Right hindlimb (tissue), 1 donor: ENCODE measurements around the gene DENND2A.
"Not testable (repeated sequence)": the region's sequence is repeated elsewhere in the genome, so short reads cannot be mapped to it uniquely, and the experiment has no call there.

ENCODE experiments used
- DNase-seq: peaks from one replicate; pipeline ENCODE4 v3.0.0-alpha.2; 2018

The DENND2A gene

DNA sequence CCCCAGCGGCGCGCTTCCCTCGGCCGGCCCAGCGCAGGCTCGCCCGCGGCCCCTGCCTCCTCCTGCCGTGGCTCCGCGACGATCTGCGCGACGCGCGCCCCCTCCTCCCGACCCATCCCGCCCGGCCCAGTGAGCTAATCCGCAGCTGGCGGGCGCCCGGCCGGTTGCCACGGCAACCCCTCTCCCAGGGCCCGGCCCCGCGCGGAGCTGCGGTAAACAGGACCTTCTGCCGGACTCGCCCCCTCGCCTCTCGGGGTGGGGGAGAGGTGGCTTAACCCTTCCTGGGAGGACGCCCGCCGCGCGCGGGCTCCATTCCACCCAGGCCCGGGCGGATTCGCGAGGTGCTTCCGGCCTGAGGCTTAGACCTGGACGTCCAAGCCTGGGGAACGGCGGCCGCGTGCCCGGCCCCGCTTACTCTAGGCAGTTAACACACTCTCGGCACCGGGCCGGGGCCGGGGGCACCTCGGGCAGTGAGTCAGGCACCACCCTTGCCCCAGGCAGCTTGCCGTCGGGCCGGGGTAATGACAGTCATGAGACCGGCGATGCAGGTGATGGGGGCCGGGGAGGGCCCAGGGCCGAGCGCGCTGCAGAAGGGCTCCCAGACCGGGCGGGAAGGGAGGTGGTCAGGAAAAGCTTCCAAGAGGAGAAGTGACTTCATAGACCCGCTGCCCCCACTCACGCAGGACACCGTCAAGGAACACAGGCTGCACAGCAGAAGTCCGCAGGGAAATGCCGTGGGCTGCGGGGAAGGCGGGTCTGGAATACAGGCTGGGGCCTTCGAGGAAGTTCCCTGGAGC lies at the start of gene DENND2A:
Gene DENND2A, minus strand, starts transcription at position 87 of the 797 bp plus-strand sequence. CDS start 38,416 bp downstream, outside the sequence.
- DNase-seq = peak; percentile 94

DNA sequence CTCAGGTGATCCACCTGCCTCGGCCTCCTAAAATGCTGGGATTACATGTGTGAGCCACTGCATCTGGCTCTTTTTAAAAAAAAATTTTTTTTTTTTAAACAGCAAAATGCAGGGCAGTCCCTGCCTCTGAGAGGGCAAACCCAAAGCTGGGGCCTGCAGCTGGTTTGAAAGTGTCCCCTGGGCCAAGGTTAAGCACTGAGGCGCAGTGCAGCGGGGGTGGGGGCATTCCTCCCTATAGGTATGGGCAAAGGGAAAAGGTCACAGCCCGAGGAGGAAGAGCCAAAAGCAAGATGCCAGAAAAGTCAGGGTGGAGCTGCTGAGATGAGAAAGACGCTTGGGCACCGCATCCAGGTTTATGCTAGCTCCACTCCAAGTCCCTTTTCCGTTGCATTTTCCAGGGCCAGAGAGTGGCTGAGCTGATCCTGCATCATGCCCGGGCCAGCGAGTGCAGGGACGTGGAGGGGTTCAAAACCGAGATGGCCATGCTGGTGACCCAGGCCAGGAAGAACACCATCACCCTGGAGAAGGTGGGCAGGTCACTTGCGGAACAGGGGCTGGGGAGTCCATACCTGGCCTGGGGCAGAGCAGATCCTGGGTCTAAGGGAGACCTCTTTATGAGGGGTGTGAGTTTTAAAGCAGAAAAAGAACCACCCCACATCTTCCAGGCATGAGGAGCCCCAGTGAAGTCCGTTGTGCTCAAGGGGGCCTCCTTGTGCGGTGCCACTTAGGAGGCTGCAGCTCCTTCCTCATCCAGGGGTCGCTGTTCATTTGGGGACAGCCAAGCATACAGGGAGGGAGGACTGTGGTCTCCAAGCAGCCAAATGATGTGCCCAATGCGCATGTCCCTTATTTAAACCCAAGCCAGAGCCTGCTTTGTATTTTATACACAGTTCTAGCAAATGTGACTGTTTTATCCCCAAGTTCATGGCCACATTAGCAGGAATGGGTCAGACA lies 48.9 kb upstream of the DENND2A start:
- no peak for DNase-seq

GRCh38 chr7:140688341-140688740 lies 47.7 kb upstream of the DENND2A start:
- DNase-seq = no peak

- DNase-seq = no peak
Observed at GRCh38 chr7:140686921-140687320, 46.3 kb upstream of the DENND2A start.

GRCh38 chr7:140685407-140686087 lies 44.9 kb upstream of the DENND2A start:
- no peak for DNase-seq

- no peak for DNase-seq
Observed at GRCh38 chr7:140684066-140684950, 43.7 kb upstream of the DENND2A start.

DNA sequence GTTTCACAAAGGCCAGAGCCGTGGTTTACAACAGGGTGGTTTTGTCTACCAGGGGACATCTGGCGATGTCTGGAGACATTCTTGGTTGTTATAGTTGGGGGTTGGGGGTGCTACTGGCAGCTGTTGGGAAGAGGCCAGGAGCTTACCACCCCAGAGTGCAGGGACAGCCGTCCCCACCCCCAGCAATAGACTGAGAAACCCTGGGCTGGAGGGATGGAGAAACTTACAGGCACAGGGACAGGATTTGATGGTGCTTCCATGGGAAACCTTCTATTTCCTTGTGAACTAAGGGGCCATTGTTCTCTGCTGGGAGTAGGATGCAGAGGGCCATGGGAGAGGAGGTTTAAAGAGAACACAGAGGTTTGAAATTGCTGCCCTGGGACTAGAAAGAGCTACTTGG lies 43.0 kb upstream of the DENND2A start:
- no peak for DNase-seq

DNA sequence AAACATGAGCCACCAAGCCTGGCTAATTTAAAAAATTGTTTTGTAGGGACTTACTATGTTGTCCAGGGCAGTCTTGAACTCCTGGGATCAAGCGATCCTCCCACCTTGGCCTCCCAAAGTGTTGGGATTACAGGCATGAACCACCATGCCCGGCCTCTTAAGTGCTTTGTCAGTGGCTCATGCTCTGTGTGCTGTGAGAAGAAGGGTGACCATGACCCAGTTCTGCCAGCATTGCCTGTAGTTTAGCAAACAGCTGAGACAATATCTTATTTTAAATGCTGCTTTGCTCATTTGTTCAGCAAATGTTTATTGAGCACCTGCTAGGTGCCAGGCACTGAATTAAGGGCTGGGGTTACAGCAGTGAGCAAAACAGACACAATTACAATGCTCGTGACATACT lies 41.2 kb upstream of the DENND2A start:
- DNase-seq = no peak

DNA sequence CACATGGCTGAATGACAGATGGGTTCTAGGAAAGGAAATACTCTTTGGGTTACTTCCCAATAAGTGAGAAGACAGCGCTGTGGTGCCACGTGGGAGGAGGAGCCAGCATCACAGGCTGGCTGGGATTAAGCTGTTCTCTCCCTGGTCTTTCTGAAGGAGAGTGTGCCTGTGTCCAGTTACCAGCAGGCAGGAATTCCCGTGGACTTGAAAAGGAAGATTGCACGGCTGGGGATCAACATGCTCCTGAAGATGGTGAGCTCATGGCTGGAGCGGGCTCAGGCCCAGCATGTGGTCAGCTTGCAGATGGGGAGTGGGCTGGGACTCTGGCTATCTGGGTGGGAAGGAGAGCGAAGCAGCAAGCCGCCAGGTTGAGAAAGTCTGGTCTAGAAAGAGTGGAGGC lies 40.3 kb upstream of the DENND2A start:
- DNase-seq = no peak

GRCh38 chr7:140679186-140679585 lies 38.6 kb upstream of the DENND2A start:
- no peak for DNase-seq

DNA sequence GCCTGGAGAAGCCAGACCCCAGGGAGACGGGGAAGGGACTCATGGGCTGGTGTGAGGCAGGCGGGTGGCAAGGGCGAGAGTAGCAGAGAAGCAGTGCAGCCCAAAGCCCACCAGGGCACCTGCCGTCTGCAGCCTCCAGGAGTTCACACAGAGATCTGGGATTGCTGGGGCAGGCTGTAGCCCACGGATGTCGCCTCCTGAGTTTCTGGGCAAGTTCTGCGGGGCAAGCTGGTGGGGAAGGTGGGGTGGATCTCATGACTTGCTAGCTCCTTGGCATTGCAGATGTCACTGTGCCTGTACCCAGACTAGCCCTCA lies 38.2 kb upstream of the DENND2A start:
- no peak for DNase-seq

DNA sequence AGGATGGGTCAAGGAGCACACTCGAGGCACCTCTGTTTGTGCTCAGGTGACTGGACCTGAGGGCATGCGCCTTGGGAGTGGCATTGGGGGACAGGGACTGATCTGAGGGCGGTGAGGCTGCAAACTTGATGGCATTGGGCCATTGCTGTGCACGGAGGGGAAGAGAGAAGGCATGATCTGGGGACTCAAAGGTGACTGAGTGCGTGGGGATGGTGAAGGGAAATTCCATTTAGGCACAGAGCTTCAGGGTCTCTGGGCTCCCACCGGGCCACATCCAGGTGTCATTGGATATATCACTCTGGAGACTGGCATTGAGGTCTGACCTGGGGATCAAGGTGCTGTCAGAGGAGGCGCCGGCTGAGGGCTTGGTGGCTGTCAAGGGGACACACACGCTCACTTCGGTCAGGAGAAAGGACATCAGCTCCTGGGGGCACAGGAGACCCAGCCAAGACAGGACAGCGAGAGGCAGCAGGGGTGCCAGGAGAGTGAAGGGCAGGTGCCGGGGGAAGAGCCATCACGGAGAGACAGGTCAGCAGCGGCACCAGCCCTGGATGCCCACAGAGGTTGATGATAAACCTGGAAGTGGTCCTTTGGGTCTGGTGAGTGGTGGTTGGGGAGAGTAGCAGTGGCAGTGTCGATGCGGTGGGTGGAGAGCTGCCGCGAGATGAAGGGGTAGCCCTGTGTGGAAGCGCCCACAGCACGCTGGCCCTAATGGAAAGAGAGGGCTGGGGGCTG lies 37.6 kb upstream of the DENND2A start:
- no peak for DNase-seq

GRCh38 chr7:140677496-140677895 lies 36.9 kb upstream of the DENND2A start:
- no peak for DNase-seq

- not testable (repeated sequence) for DNase-seq
Observed at GRCh38 chr7:140676956-140677355, 36.3 kb upstream of the DENND2A start.

DNA sequence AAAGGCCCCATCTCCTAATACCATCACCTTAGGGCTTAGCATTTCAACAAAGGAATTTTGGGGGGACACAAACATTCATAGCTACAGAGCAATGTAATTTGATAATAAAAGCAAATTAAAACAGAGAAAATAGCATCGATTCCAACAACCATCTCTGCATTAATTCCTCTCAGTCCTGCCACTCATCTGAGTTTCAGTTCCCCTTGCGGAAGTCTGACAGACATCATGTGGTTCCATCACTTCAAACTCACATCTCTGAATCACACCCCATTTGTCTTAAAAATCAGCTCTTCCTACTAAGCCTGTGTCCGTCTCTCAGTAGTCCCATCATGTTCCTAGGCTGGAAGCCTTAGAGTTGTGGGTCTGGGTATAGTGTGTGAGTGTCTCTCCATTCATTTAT lies 35.7 kb upstream of the DENND2A start:
- DNase-seq = no peak

GRCh38 chr7:140675726-140676125 lies 35.1 kb upstream of the DENND2A start:
- DNase-seq = no peak

DNA sequence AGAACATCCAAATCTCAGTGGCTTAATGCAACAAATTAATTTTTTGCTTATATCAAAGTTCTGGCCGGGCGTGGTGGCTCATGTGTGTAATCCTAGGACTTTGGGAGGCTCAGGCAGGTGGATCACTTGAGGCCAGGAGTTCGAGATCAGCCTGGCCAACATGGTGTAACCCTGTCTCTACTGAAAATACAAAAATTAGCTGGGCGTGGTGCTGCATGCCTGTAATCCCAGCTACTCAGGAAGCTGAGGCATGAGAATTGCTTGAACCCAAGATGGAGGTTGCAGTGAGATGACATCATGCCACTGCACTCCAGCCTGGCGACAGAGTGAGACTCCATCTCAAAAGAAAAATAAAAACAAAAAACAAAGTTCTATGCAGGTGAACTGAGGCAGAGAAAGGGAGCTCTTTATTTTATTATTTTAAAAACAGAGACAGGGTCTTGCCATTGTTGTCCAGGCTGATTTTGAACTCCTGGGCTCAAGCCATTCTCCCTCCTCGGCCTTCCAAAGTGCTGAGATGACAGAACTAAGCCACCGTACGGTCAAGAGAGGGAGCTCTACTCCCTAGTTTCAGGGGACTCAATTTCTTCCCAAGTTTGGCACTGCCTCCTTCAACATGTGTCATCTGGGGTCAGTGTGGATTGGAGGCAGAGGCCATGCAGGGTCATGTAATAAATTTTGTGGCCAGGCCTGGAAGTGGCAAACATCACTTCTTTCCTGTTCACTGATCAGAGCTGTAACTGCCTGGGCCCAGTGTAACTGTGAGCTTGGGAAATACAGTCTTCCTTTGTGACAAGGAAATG lies 34.5 kb upstream of the DENND2A start:
- DNase-seq = no peak

GRCh38 chr7:140674356-140674800 lies 33.8 kb upstream of the DENND2A start:
- DNase-seq = no peak

GRCh38 chr7:140673774-140674155 lies 33.2 kb upstream of the DENND2A start:
- no peak for DNase-seq

DNA sequence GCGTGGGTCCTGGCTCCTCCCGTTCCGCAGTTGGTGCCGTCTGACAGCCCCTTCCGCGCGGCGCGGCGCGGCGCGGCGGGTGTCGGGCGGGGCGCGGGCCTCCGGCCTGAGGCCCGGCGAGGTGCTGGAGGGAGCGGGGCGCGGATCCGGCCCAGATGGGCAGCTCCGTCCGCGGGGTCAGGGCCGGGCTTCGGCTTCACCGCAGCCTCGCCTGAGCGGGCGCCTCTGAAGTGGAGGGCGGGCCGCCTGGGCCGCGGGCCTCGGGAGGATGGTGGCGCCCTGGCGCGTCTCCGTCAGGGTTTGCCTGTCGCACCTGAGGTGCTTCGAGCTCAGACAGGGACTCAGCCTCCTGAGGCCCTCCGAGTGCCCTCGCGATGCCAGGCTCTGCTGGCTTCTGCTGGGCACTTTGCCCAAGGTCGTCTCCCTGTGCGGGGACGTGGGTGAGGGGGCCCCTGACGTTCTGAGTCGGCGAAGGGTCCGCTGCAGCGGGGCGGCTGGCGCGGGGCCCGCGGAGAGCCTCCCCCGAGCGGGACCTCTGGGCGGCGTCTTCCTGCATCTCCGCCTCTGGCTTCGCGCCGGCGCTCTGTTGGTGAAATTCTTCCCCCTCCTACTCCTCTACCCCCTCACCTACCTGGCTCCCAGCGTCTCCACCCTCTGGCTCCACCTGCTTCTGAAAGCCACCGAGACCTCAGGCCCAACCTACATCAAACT lies 32.6 kb upstream of the DENND2A start:
- peak; percentile 64 for DNase-seq
